ENCODE results near the gene OBSL1. TPM values are rescaled to one million over a fixed set of nuclear protein-coding genes. Genes with fewer than 3 reads are reported as not detected.

OBSL1 gene
- total RNA-seq, 3 donors from 2014 or later = 69.2 to 91.9 (median 73.1) TPM

DNA sequence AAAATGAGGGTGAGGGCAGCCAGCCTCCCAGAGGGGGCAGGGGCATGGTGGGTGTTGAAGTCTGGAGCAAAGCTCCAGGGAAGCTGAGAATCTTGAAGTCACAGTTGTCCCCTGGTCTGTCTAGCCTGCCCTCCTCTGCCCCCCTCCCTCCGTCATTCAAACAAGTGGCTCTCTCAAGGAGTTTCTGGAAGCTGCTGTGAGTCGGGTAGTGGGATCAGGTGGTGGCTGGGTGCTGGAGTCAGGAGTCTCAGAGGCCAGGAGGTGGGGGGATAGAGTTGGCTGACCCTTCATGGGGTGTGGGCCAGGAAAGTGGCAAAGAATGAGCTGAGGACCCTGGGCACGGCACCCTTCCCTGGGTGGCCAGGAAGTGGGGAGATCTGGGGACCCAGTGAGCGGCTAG is 57.6 kb downstream of the OBSL1 start:
- intact Hi-C loops (cut with DNase I; ENCODE audit: low total_unique reads) = no loop called here
- Histone ChIP-seq H3K27me3 (peaks cover 0 to 25% of the 10 kb centered on the region in 2 donors), H3K4me1 (no peaks in the 10 kb centered on the region)

GRCh38 chr2:219512524-219513216 is 58.7 kb downstream of the OBSL1 start:
- no peak for DNase-seq (ENCODE audit: low spot score in 2 of 2)
- intact Hi-C loops (cut with DNase I; ENCODE audit: low total_unique reads) = no loop called here

More for the DNA sequence above, 57.6 kb downstream of the OBSL1 start:
- Histone ChIP-seq H3K27ac (no peak overlapping the region), H3K9me3 (no peaks in the 10 kb centered on the region), H3K4me3 (no peak overlapping the region), H3K36me3 (no peaks in the 10 kb centered on the region)
- no peak for DNase-seq (ENCODE audit: low spot score in 2 of 2)
- TF ChIP-seq POLR2A (IDR thresholded peaks at IDR 0.05) (no peak), CTCF (IDR thresholded peaks at IDR 0.05) (no peak), POLR2AphosphoS5 (IDR thresholded peaks at IDR 0.05) (no peak)

GRCh38 chr2:219511547-219512325 is 59.6 kb downstream of the OBSL1 start:
- no peaks in the 10 kb centered on the region for H3K36me3 ChIP-seq
- no peak overlapping the region for H3K27ac ChIP-seq
- intact Hi-C loops (cut with DNase I; ENCODE audit: low total_unique reads) = no loop called here
- H3K4me1 ChIP-seq = no peaks in the 10 kb centered on the region
- no peaks in the 10 kb centered on the region for H3K9me3 ChIP-seq
- H3K4me3 ChIP-seq = no peak overlapping the region
- no peak for TF ChIP-seq POLR2AphosphoS5 (IDR thresholded peaks at IDR 0.05)
- TF ChIP-seq CTCF (IDR thresholded peaks at IDR 0.05) = no peak
- no peak for TF ChIP-seq POLR2A (IDR thresholded peaks at IDR 0.05)
- DNase-seq (ENCODE audit: low spot score in 2 of 2) = no peak
- H3K27me3 ChIP-seq = peaks cover 0 to 20% of the 10 kb centered on the region in 2 donors

More at GRCh38 chr2:219512524-219513216, 58.7 kb downstream of the OBSL1 start:
- Histone ChIP-seq H3K27ac (no peak overlapping the region), H3K9me3 (no peaks in the 10 kb centered on the region), H3K36me3 (no peaks in the 10 kb centered on the region), H3K27me3 (peaks cover 0 to 25% of the 10 kb centered on the region in 2 donors), H3K4me1 (no peaks in the 10 kb centered on the region), H3K4me3 (no peak overlapping the region)
- TF ChIP-seq POLR2AphosphoS5 (IDR thresholded peaks at IDR 0.05) (no peak), CTCF (IDR thresholded peaks at IDR 0.05) (no peak), POLR2A (IDR thresholded peaks at IDR 0.05) (no peak)

DNA sequence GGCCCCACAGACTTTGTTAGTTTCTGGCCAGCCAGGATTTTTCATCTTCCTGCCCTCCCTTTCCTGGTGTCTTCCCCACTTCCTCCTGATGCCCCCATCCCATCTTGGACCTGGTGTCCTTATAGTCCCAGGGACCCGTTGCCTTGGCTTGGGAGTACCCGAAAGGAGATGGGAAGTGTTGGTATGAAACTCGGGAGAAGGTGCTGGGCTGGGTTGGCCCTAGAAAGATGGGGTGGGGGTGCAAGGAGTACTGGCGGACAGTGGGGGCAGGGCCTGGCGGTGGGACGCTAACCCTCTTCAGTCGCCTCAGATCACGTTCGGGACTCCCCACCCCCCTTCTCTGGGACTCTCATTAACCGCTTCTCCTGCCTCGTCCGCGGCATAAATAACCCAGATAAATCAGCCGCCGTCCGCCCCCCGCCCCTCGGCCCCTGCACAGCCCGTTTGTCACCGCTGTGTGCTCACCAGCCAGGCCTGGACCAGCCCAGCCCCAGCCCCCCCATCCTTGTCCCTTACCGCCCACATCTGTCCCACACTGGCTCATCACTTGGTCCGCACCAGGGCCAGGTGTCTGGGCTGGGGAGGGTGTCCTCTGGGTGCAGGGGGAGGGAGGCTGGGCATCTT is 60.7 kb downstream of the OBSL1 start:
- H3K27ac ChIP-seq = no peak overlapping the region
- intact Hi-C loops (cut with DNase I; ENCODE audit: low total_unique reads) = no loop called here
- no peak for DNase-seq (ENCODE audit: low spot score in 2 of 2)

More for the DNA sequence above, 60.7 kb downstream of the OBSL1 start:
- H3K27me3 ChIP-seq = peaks cover 0 to 20% of the 10 kb centered on the region in 2 donors
- H3K9me3 ChIP-seq = no peaks in the 10 kb centered on the region
- H3K36me3 ChIP-seq = peaks cover 10% of the 10 kb centered on the region
- H3K4me1 ChIP-seq = no peaks in the 10 kb centered on the region
- TF ChIP-seq CTCF (IDR thresholded peaks at IDR 0.05) (no peak), POLR2A (IDR thresholded peaks at IDR 0.05) (no peak), POLR2AphosphoS5 (IDR thresholded peaks at IDR 0.05) (no peak)
- H3K4me3 ChIP-seq = peak overlapping the region in 2 of 3 donors; percentile 24 to 57
